Muscle layer of duodenum (tissue), 2 donors: ENCODE results near the gene WDFY3.

Source experiments
- H3K27ac ChIP-seq: one replicate; pipeline ENCODE4 v1.7.0; 2013; ENCODE audit warnings: mild to moderate bottlenecking, low read length
- H3K27me3 ChIP-seq: one replicate; pipeline ENCODE4 v1.7.0; 2013; ENCODE audit warnings: low read depth, mild to moderate bottlenecking, control low read depth, low read length
- H3K36me3 ChIP-seq, 2 donors: one replicate each; pipeline ENCODE4 v1.7.0; 2013; ENCODE audit warnings: low read length in 2 of 2, control low read depth in 1 of 2, mild to moderate bottlenecking in 1 of 2; ENCODE audit not compliant: insufficient read depth in 2 of 2, control insufficient read depth in 1 of 2
- H3K4me1 ChIP-seq, 2 donors: one replicate each; pipeline ENCODE4 v1.7.0; 2013; ENCODE audit warnings: low read length in 2 of 2, mild to moderate bottlenecking in 2 of 2, control low read depth in 1 of 2, moderate library complexity in 1 of 2; ENCODE audit not compliant: insufficient read depth in 2 of 2, control insufficient read depth in 1 of 2
- H3K4me3 ChIP-seq, 2 donors: one replicate each; pipeline ENCODE4 v1.7.0; 2013; ENCODE audit warnings: low read length in 2 of 2, low read depth in 1 of 2, mild to moderate bottlenecking in 1 of 2
- H3K9me3 ChIP-seq, 2 donors: one replicate each; pipeline ENCODE4 v1.7.0; 2013; ENCODE audit warnings: low read length in 2 of 2, control low read depth in 1 of 2, mild to moderate bottlenecking in 1 of 2; ENCODE audit not compliant: control insufficient read depth in 1 of 2
- donor health status: healthy.

WDFY3 gene

DNA sequence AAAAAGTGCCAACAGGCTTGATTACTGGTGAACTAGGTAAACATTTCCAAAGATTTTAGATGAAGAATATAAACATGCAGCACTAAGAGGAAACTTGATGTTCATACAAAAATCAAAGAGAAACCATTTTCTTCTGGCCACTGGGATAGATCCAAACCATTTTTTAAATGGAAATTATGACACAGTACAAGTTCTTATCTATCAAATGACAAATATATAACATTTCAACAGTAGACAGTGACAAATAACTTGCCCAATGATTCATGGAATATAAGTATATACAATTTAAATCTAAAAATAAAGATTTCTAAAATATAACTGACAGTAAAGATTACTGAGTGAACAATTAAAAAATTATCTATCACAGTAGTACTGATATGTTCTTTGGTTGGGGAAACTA is 232.5 kb downstream of the WDFY3 start:
- Histone ChIP-seq H3K4me3 (no peak overlapping the region), H3K27ac (no peak overlapping the region), H3K4me1 (no peaks in the 10 kb centered on the region), H3K27me3 (no peaks in the 10 kb centered on the region), H3K36me3 (peaks cover 36 to 57% of the 10 kb centered on the region in 2 donors), H3K9me3 (no peaks in the 10 kb centered on the region)

GRCh38 chr4:84733343-84734033 is 233.0 kb downstream of the WDFY3 start:
- no peaks in the 10 kb centered on the region for H3K9me3 ChIP-seq
- H3K27ac ChIP-seq: no peak overlapping the region
- H3K27me3 ChIP-seq: no peaks in the 10 kb centered on the region
- H3K4me3 ChIP-seq: no peak overlapping the region
- H3K4me1 ChIP-seq: no peaks in the 10 kb centered on the region
- H3K36me3 ChIP-seq: peaks cover 31 to 51% of the 10 kb centered on the region in 2 donors

GRCh38 chr4:84730375-84730774 is 236.1 kb downstream of the WDFY3 start:
- no peaks in the 10 kb centered on the region for H3K4me1 ChIP-seq
- peaks cover 22 to 32% of the 10 kb centered on the region in 2 donors for H3K36me3 ChIP-seq
- H3K27ac ChIP-seq: no peak overlapping the region
- H3K9me3 ChIP-seq: no peaks in the 10 kb centered on the region
- no peaks in the 10 kb centered on the region for H3K27me3 ChIP-seq
- no peak overlapping the region for H3K4me3 ChIP-seq

- no peaks in the 10 kb centered on the region for H3K27me3 ChIP-seq
- no peaks in the 10 kb centered on the region for H3K9me3 ChIP-seq
- H3K27ac ChIP-seq: no peak overlapping the region
- H3K4me1 ChIP-seq: no peaks in the 10 kb centered on the region
- H3K36me3 ChIP-seq: peaks cover 7 to 23% of the 10 kb centered on the region in 2 donors
- H3K4me3 ChIP-seq: no peak overlapping the region
Measured at GRCh38 chr4:84727491-84727890, 239.0 kb downstream of the WDFY3 start.

GRCh38 chr4:84726356-84726755 is 240.1 kb downstream of the WDFY3 start:
- peaks cover 9 to 19% of the 10 kb centered on the region in 2 donors for H3K36me3 ChIP-seq

GRCh38 chr4:84722720-84723119 is 243.8 kb downstream of the WDFY3 start:
- Histone ChIP-seq H3K9me3 (no peaks in the 10 kb centered on the region), H3K4me1 (no peaks in the 10 kb centered on the region), H3K27me3 (no peaks in the 10 kb centered on the region), H3K4me3 (no peak overlapping the region), H3K36me3 (peaks cover 28 to 46% of the 10 kb centered on the region in 2 donors), H3K27ac (no peak overlapping the region)

More at GRCh38 chr4:84726356-84726755, 240.1 kb downstream of the WDFY3 start:
- no peak overlapping the region for H3K27ac ChIP-seq
- no peaks in the 10 kb centered on the region for H3K27me3 ChIP-seq
- no peak overlapping the region for H3K4me3 ChIP-seq
- H3K4me1 ChIP-seq: no peaks in the 10 kb centered on the region
- H3K9me3 ChIP-seq: no peaks in the 10 kb centered on the region

- no peaks in the 10 kb centered on the region for H3K27me3 ChIP-seq
- H3K36me3 ChIP-seq: peaks cover 28 to 45% of the 10 kb centered on the region in 2 donors
- no peaks in the 10 kb centered on the region for H3K4me1 ChIP-seq
- no peaks in the 10 kb centered on the region for H3K9me3 ChIP-seq
- no peak overlapping the region for H3K4me3 ChIP-seq
- H3K27ac ChIP-seq: no peak overlapping the region
Measured at GRCh38 chr4:84719115-84719514, 247.4 kb downstream of the WDFY3 start.

DNA sequence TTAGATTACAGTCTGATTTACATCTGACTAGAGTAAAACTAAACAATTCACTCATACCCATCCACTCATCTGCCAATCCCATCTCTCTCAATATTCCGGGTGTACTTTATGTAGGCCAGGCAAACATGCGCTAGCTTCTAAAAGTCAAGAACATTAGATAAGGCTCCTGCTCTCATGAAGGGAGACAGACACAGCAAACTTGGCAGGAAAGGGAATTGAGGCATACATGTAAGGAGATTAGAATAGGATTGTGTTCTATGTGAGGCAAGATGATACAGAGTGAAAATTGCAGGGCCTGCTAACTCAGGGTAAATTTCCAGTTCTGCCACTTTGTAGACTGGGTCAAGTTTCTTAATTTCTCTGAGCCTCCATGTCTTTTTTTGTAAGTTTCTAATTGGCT is 247.8 kb downstream of the WDFY3 start:
- Histone ChIP-seq H3K36me3 (peaks cover 27 to 49% of the 10 kb centered on the region in 2 donors), H3K4me3 (no peak overlapping the region), H3K9me3 (no peaks in the 10 kb centered on the region), H3K27me3 (no peaks in the 10 kb centered on the region), H3K4me1 (no peaks in the 10 kb centered on the region), H3K27ac (no peak overlapping the region)

DNA sequence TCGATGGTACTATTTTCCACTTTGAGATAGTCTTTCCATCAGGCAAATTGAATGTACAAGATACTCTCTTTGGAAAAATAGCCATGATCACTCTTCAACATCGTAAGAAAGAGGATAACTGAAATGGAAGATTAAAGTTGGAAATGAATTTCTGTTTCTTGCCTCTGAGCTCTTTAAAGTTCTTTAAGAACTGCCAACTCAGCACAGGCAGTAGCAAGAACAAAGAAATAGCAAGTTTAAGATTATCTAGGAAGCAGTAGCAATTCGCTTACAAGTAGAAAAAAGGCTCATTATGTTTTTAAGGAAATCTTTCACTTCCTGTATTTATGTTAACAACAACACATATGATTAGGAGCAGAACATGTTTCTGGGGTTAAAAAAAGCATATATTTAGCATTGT is 255.9 kb downstream of the WDFY3 start:
- H3K4me3 ChIP-seq: no peak overlapping the region
- no peaks in the 10 kb centered on the region for H3K27me3 ChIP-seq
- H3K36me3 ChIP-seq: peaks cover 22 to 56% of the 10 kb centered on the region in 2 donors
- no peaks in the 10 kb centered on the region for H3K4me1 ChIP-seq
- no peak overlapping the region for H3K27ac ChIP-seq
- no peaks in the 10 kb centered on the region for H3K9me3 ChIP-seq

DNA sequence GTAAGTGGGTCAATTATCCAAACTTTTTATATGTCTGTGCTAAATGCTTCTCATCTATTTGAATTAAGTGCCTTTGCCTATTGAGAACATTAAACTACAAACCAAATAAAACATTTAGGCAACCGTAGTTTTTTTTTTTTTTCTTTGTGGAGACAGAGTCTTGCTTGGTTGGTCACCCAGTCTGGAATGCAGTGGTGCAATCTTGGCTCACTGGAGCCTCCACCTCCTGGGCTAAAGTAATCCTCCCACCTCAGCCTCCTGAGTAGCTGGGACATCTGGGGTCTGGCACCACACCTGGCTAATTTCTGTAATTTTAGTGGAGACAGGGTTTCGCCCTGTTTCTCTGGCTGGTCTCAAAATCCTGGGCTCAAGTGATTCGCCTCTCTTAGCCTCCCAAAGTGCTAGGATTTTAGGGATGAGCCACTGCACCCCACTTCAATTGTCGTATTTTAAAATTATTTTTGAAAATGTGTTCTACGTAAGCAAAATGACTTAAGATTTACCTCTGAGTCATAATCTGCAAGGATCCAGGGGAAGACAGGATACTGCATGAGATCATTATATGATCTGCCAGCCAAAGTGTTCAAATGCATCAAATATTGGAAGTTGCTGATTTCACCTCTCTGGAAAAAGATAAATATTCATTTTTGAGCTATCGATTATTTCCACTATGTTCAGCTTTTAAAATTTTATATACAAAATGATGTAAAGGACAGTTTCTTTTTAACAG is 257.9 kb downstream of the WDFY3 start:
- Histone ChIP-seq H3K27ac (no peak overlapping the region), H3K4me3 (no peak overlapping the region), H3K4me1 (no peaks in the 10 kb centered on the region), H3K27me3 (no peaks in the 10 kb centered on the region), H3K9me3 (no peaks in the 10 kb centered on the region), H3K36me3 (peaks cover 30 to 60% of the 10 kb centered on the region in 2 donors)

DNA sequence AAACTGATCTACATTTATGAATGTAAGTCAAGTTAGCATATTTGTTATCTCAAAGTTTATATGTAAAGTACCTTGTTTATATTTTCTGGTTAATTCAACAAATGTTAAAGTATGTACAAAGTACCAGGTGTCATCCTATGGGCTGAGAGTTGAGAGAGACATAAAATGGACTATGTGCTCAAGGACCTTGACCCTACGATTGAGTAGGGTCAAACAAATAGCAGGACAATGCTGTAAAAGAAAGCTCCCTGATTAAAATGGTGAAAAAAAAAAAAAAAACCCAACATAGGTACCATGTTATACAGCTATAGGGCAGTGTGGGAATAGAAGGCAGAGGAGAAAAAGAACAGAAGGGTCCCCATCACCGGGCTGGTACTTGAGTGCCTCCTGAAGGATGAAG is 260.2 kb downstream of the WDFY3 start:
- Histone ChIP-seq H3K4me3 (no peak overlapping the region), H3K27ac (no peak overlapping the region), H3K4me1 (no peaks in the 10 kb centered on the region), H3K9me3 (no peaks in the 10 kb centered on the region), H3K27me3 (no peaks in the 10 kb centered on the region), H3K36me3 (peaks cover 38 to 68% of the 10 kb centered on the region in 2 donors)
